Large intestine (tissue), 3 donors: ENCODE data around the gene MPRIP. TPM values are rescaled to one million over a fixed set of nuclear protein-coding genes. Genes with fewer than 3 reads are reported as not detected.
A peak's percentile ranks its signal among the peaks of the same experiment; 100 is the strongest.

Experiments used
- DNase-seq, 2 donors: peaks; one replicate each; pipeline versions ENCODE4 v3.0.0 to v3.0.0-alpha.2; 2013
- H3K27ac ChIP-seq: one replicate; pipeline ENCODE4 v1.5.1; 2013; ENCODE audit warnings: low read length
- H3K27me3 ChIP-seq: 2 replicates; pipeline ENCODE4 v1.6.1; 2013; ENCODE audit warnings: low read length; ENCODE audit not compliant: control insufficient read depth, insufficient read depth
- H3K36me3 ChIP-seq: 2 replicates; pipeline ENCODE4 v1.6.1; 2013; ENCODE audit warnings: low read length; ENCODE audit not compliant: control insufficient read depth, insufficient read depth
- H3K4me1 ChIP-seq: one replicate; pipeline ENCODE4 v1.6.1; 2013; ENCODE audit warnings: low read length; ENCODE audit not compliant: control insufficient read depth, insufficient read depth
- H3K4me3 ChIP-seq: one replicate; pipeline ENCODE4 v1.5.1; 2013; ENCODE audit warnings: low read length
- H3K9me3 ChIP-seq: one replicate; pipeline ENCODE4 v1.6.1; 2013; ENCODE audit warnings: mild to moderate bottlenecking, low read depth, low read length, moderate library complexity; ENCODE audit not compliant: control insufficient read depth
- WGBS: methylation state at CpG from one replicate; pipeline ENCODE4 v1.1.5; 2013; ENCODE audit warnings: low lambda C conversion rate; ENCODE audit not compliant: insufficient coverage; 5-methylcytosine and 5-hydroxymethylcytosine counted together
- polyA plus RNA-seq: library from polyadenylated mRNA; unstranded; fragments of 120-200 nt; gene quantifications from one replicate; pipeline ENCODE4 v1.2.1, GENCODE V29; 2013

The MPRIP gene
- polyA plus RNA-seq, 1 donor = 178 TPM

GRCh38 chr17:17060930-17061329, 18.7 kb downstream of the MPRIP start:
- Histone ChIP-seq H3K27ac (no peak overlapping the region), H3K9me3 (no peaks in the 10 kb centered on the region), H3K4me1 (peaks cover 17% of the 10 kb centered on the region), H3K27me3 (no peaks in the 10 kb centered on the region), H3K4me3 (no peak overlapping the region), H3K36me3 (peaks cover 40% of the 10 kb centered on the region)
- WGBS = no CpG with 5 or more reads among the region's 5 CpGs
- no peak for DNase-seq

- Histone ChIP-seq H3K9me3 (no peaks in the 10 kb centered on the region), H3K4me3 (no peak overlapping the region), H3K4me1 (peaks cover 17% of the 10 kb centered on the region), H3K27ac (no peak overlapping the region), H3K36me3 (peaks cover 40% of the 10 kb centered on the region), H3K27me3 (no peaks in the 10 kb centered on the region)
- no peak for DNase-seq
- no CpG with 5 or more reads among the region's 3 CpGs for WGBS
These were observed 19.3 kb downstream of the MPRIP start for GRCh38 chr17:17061516-17061915.

DNA sequence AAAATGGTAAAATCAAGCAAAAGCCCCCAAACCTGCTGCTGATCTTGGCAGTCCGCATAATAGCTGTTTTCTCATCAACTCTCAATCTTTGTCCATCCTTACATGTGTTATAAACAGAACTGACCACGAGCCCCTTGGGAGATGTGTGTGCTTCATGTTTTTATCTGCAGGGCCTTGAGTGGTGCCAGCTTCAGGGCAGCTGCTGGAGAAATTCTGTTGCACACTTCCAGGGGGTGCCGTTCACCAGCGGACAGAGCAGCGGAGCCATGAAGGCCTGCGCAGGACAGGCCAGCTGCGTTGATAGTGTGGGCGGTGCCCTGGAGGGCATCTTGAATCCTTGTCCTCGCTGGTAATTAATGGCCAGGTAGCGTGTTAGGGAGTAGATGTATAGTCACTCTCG, 20.1 kb downstream of the MPRIP start:
- no peak overlapping the region for H3K27ac ChIP-seq
- H3K9me3 ChIP-seq = no peaks in the 10 kb centered on the region
- H3K27me3 ChIP-seq = no peaks in the 10 kb centered on the region
- no peak for DNase-seq
- H3K4me3 ChIP-seq = no peak overlapping the region
- peaks cover 35% of the 10 kb centered on the region for H3K36me3 ChIP-seq
- H3K4me1 ChIP-seq = peaks cover 20% of the 10 kb centered on the region
- WGBS = no CpG with 5 or more reads among the region's 11 CpGs

DNA sequence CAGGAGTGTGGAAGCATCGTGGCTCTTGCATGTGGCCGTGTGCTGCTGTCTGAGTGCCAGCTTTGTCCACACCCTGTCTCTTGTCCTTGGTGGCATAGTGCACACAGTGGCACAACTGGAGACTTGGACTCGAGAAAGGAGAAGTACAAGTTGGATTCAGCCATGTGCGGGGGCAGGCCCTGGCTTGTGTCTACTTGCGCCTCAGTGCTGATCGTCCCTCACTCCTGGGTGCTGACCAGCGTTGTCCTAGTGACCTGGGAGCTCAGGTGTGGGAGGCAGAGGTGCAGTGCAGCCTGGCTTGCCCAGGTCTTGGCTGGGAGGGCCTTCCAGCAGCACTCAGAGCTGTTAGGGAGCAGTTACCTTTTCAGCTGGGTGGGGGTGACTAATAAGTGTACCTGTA, 20.6 kb downstream of the MPRIP start:
- Histone ChIP-seq H3K4me1 (peaks cover 20% of the 10 kb centered on the region), H3K27ac (no peak overlapping the region), H3K36me3 (peaks cover 30% of the 10 kb centered on the region), H3K4me3 (no peak overlapping the region), H3K9me3 (no peaks in the 10 kb centered on the region), H3K27me3 (no peaks in the 10 kb centered on the region)
- no peak for DNase-seq
- no CpG with 5 or more reads among the region's 7 CpGs for WGBS

DNA sequence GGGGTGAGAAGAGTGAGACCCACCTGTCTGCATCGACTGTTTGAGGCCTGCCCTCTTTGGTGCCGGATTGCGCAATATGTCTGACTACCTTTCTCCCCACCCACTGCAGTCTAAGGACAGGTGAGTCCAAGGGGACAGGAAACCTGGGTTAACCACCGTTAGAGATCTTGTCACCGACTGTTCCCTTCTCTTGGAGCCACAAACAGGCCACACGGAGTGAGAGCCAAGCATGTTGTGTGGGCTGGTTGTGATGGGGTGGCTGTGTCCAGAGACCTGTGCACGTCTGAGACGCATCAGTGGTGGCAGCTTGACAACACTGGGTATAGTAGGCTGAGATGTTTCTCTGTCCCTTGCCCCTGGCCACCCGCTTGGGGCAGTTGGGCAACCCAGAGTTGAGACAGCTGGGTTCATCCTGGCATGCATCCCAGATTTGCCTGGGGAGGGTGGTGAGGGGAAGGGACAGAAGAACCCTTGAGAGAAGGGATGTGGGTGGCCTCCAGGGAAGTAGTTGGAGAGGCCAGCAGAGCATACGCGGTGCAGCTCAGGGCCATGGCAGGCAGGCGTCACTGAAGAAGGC, 21.4 kb downstream of the MPRIP start:
- H3K36me3 ChIP-seq = peaks cover 22% of the 10 kb centered on the region
- DNase-seq = peak; percentile 38 to 80
- WGBS = no CpG with 5 or more reads among the region's 12 CpGs
- H3K4me3 ChIP-seq = no peak overlapping the region
- H3K9me3 ChIP-seq = no peaks in the 10 kb centered on the region
- H3K27me3 ChIP-seq = no peaks in the 10 kb centered on the region
- no peak overlapping the region for H3K27ac ChIP-seq
- H3K4me1 ChIP-seq = peaks cover 20% of the 10 kb centered on the region

DNA sequence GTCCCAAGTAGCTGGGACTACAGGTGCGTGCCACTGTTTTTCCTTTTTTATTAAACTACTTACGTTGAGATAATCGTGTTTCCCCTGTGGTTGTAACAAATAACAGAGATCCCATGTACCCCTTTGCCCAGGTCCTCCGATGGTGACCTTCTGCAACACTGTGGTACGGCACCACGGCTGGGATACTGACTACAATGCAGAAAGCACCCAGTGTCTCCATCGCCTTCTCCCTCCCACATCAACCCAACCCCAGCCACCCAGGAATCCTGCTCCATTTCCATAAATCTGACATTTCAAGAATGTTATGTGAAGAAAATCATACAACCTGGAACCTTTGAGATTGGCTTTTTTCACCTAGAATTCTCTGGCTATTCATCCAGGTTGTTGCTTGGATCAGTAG, 22.1 kb downstream of the MPRIP start:
- Histone ChIP-seq H3K4me1 (peaks cover 20% of the 10 kb centered on the region), H3K9me3 (no peaks in the 10 kb centered on the region), H3K4me3 (no peak overlapping the region), H3K27ac (no peak overlapping the region), H3K36me3 (peaks cover 21% of the 10 kb centered on the region), H3K27me3 (no peaks in the 10 kb centered on the region)
- DNase-seq = no peak
- 89% methylated on average over 3 of the region's 7 CpGs for WGBS

- Histone ChIP-seq H3K9me3 (peaks cover 8% of the 10 kb centered on the region), H3K27me3 (no peaks in the 10 kb centered on the region), H3K4me3 (no peak overlapping the region), H3K4me1 (peaks cover 24% of the 10 kb centered on the region), H3K27ac (no peak overlapping the region), H3K36me3 (peaks cover 10% of the 10 kb centered on the region)
- no CpG with 5 or more reads among the region's 2 CpGs for WGBS
- no peak for DNase-seq
These were observed 23.8 kb downstream of the MPRIP start for GRCh38 chr17:17066021-17066420.

GRCh38 chr17:17067257-17067656, 25.0 kb downstream of the MPRIP start:
- peaks cover 8% of the 10 kb centered on the region for H3K9me3 ChIP-seq
- 80% methylated on average over 2 of the region's 5 CpGs for WGBS
- H3K36me3 ChIP-seq = peaks cover 16% of the 10 kb centered on the region
- peaks cover 34% of the 10 kb centered on the region for H3K4me1 ChIP-seq
- H3K27me3 ChIP-seq = no peaks in the 10 kb centered on the region
- H3K27ac ChIP-seq = peak overlapping the region; percentile 21
- DNase-seq = peak in 1 of 2 donors; percentile 49
- H3K4me3 ChIP-seq = no peak overlapping the region

GRCh38 chr17:17069849-17070248, 27.6 kb downstream of the MPRIP start:
- H3K27ac ChIP-seq = no peak overlapping the region
- peaks cover 8% of the 10 kb centered on the region for H3K9me3 ChIP-seq
- H3K4me1 ChIP-seq = peaks cover 23% of the 10 kb centered on the region
- no peak for DNase-seq
- H3K27me3 ChIP-seq = no peaks in the 10 kb centered on the region
- no peak overlapping the region for H3K4me3 ChIP-seq
- H3K36me3 ChIP-seq = peaks cover 20% of the 10 kb centered on the region

- peak overlapping the region; percentile 78 for H3K27ac ChIP-seq
- 80% methylated on average over 1 of the region's 5 CpGs for WGBS
- H3K4me3 ChIP-seq = no peak overlapping the region
- peaks cover 24% of the 10 kb centered on the region for H3K36me3 ChIP-seq
- H3K27me3 ChIP-seq = no peaks in the 10 kb centered on the region
- H3K9me3 ChIP-seq = peaks cover 8% of the 10 kb centered on the region
- peaks cover 31% of the 10 kb centered on the region for H3K4me1 ChIP-seq
- DNase-seq = peak; percentile 54 to 83
These were observed 28.7 kb downstream of the MPRIP start for GRCh38 chr17:17070931-17071330.
